Pancreas (tissue), 10 donors: ENCODE results near the gene FAM114A2. TPM values are rescaled to one million over a fixed set of nuclear protein-coding genes. Genes with fewer than 3 reads are reported as not detected.

Source experiments
- ATAC-seq, 4 donors: fragments of 200-7000 bp; cut with Tn5 transposase; one replicate each; pipeline versions ENCODE4 v1.8.0 to v1.9.1; 2020; ENCODE audit warnings: mild to moderate bottlenecking in 4 of 4, moderate library complexity in 4 of 4
- DNase-seq, 6 donors: peaks; one replicate each; pipeline ENCODE4 v3.0.0-alpha.2; 2020
- FAIRE-seq: peaks from 2 replicates; lab custom pipeline; 2012; peaks lifted over from hg19 to GRCh38; lab: Jason Lieb, UNC
- H3K27ac ChIP-seq, 4 donors: fragments of 200-600 bp; sonication (generic); 1 replicate in 3 of 4; 2 replicates in 1 of 4; pipeline versions ENCODE4 v1.5.0 to v1.8.0; 2020
- H3K27me3 ChIP-seq, 4 donors: fragments of 200-600 bp; one replicate each; pipeline ENCODE4 v1.8.0; 2021
- H3K36me3 ChIP-seq, 3 donors: fragments of 200-600 bp; sonication (generic) in 1 of 3; one replicate each; pipeline versions ENCODE4 v1.5.0 to v1.8.0; 2020 to 2021
- H3K4me1 ChIP-seq, 3 donors: fragments of 200-600 bp; one replicate each; pipeline ENCODE4 v1.8.0; 2021
- H3K4me3 ChIP-seq, 4 donors: fragments of 200-600 bp; sonication (generic) in 2 of 4; one replicate each; pipeline versions ENCODE4 v1.5.0 to v1.8.0; 2020 to 2021
- H3K9me3 ChIP-seq, 4 donors: fragments of 200-600 bp; one replicate each; pipeline ENCODE4 v1.8.0; 2021
- WGBS, 2 donors: extraction: QIAGEN DNeasy Blood & Tissue Kit; methylation state at CpG; one replicate each; pipeline ENCODE4 v1.1.7; 2013; 5-methylcytosine and 5-hydroxymethylcytosine counted together
- intact Hi-C, 3 donors: fragments of 100-400 bp; cut with DNase I; formaldehyde crosslinking; loops; one replicate each; pipeline versions ENCODE4 v1.11.1 to v1.14.2; 2022
- polyA plus RNA-seq, 2 donors: library from polyadenylated mRNA; stranded (reverse); fragments of 200-250 nt; gene quantifications; one replicate each; pipeline ENCODE4 v1.2.3, GENCODE V29; 2013
- total RNA-seq, 6 donors: library from RNA; stranded (reverse); fragmentation: NEBNext Ultra II Directional in 4 of 6; extraction: Animal tissue kit (Norgen Biotek cat#: 25700) in 4 of 6; gene quantifications; one replicate each; pipeline versions ENCODE4 v1.2.1 to v1.2.4, GENCODE V29; 2021 to 2023
- TF ChIP-seq, protein P1 (sequence below), 4 donors: fragments of 200-600 bp; sonication (generic) in 3 of 4; IDR thresholded peaks; one replicate each; pipeline versions ENCODE4 v1.5.0 to v1.8.0; 2021; ENCODE audit warnings: antibody characterized with exemption in 4 of 4
- donor health status: healthy with polysubstance abuse.
- donor health status: DM: no; HTN: no; CAD: no; lungs with moderate emphysema.
- donor health status: DM: no; HTN: no; CAD: no.
- donor health status: control.
- donor health status: control.
- donor health status: Bipolar disorder and iron deficiency.
- donor health status: DM: yes; HTN: yes; CAD: no.
- donor health status: DM: no; HTN: no; CAD: no.
- donor health status: DM: no; HTN: no; CAD: no.
- donor health status: DM: yes; HTN: yes; CAD: no.

The FAM114A2 gene
- total and polyA plus RNA-seq, 8 donors, result 7.2 to 37.2 (median 22.1) TPM

DNA sequence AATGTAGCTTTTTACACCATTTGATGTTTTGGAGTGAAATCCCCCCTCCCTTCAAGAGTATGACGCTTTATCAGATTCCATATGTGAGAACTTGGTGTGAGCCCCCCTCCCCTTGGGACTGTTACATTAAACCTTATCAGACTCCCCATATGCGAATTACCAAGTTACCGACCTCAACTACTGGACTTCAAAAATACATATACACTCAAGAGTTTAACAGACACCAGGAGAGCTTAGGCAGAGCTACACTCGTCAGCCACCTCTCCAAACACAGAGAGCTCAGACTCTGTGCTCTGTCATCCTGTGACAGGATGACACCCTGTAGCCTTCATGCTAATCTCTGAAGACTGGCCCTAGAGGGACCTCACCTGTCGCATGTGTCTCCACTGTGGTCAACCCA, 50.2 kb downstream of the FAM114A2 start:
- no peak overlapping the region for H3K27ac ChIP-seq
- H3K4me1 ChIP-seq, result no peaks in the 10 kb centered on the region
- no peak for ATAC-seq
- H3K9me3 ChIP-seq, result no peaks in the 10 kb centered on the region
- TF ChIP-seq, protein P1, sequence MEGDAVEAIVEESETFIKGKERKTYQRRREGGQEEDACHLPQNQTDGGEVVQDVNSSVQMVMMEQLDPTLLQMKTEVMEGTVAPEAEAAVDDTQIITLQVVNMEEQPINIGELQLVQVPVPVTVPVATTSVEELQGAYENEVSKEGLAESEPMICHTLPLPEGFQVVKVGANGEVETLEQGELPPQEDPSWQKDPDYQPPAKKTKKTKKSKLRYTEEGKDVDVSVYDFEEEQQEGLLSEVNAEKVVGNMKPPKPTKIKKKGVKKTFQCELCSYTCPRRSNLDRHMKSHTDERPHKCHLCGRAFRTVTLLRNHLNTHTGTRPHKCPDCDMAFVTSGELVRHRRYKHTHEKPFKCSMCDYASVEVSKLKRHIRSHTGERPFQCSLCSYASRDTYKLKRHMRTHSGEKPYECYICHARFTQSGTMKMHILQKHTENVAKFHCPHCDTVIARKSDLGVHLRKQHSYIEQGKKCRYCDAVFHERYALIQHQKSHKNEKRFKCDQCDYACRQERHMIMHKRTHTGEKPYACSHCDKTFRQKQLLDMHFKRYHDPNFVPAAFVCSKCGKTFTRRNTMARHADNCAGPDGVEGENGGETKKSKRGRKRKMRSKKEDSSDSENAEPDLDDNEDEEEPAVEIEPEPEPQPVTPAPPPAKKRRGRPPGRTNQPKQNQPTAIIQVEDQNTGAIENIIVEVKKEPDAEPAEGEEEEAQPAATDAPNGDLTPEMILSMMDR (IDR thresholded peaks at IDR 0.05), result no peak
- no peak for DNase-seq
- intact Hi-C loops, result no loop called here
- no peaks in the 10 kb centered on the region for H3K27me3 ChIP-seq
- peaks cover 0 to 11% (median 0%) of the 10 kb centered on the region in 3 donors for H3K36me3 ChIP-seq
- 85 to 88% methylated on average over 5 of the region's 5 CpGs for WGBS, 2 donors
- H3K4me3 ChIP-seq, result no peak overlapping the region
- no peak for FAIRE-seq

DNA sequence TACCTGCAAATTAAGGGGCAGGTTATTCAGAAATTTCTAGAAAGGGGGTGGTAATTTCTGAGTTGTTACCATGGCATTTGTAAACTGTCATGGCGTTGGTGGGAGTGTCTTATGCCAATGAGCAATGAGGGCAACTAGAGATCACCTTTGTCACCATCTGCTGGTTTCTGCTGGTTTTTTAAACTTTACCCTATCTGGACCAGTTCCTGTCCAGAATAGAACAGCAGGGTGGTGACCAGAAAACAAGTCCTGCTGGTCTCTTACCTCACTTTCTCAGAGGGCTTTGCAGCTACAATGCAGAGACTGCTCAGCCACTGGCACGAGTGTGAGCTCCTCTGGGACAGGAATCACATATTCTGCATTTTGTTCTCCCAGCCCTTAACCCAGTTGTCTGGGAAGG, 51.4 kb downstream of the FAM114A2 start:
- ATAC-seq, result no peak
- no peak for FAIRE-seq

DNA sequence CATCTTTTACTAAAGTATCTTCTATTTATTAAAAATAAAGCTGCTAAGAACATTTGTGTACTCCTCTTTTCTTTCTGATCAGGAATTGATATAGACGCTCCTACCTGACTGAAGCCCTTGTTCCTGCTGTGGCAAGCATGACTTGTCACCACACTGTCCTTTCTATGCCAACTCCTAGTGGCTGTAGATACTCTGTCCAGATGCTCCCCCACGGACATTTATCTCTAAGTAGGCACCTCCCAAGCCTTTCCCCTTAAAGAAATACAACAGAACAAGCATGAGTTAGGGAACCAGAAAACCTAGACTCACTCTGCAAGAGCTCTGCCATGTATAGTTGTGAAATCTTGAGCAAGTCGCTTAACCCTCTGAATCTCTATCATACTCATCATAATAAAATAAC, 53.2 kb downstream of the FAM114A2 start:
- Histone ChIP-seq H3K27me3 (no peaks in the 10 kb centered on the region), H3K9me3 (no peaks in the 10 kb centered on the region), H3K27ac (no peak overlapping the region), H3K4me1 (no peaks in the 10 kb centered on the region), H3K4me3 (no peak overlapping the region), H3K36me3 (no peaks in the 10 kb centered on the region)
- DNase-seq (no peak), ATAC-seq (no peak), FAIRE-seq (no peak)
- WGBS, 2 donors, result 59 to 61% methylated on average over 3 of the region's 3 CpGs
- intact Hi-C loops, result no loop called here
- TF ChIP-seq, protein P1 (IDR thresholded peaks at IDR 0.05), result no peak

More for the DNA sequence above, 51.4 kb downstream of the FAM114A2 start:
- intact Hi-C loops, result no loop called here
- Histone ChIP-seq H3K4me3 (no peak overlapping the region), H3K27me3 (no peaks in the 10 kb centered on the region), H3K9me3 (no peaks in the 10 kb centered on the region), H3K27ac (no peak overlapping the region), H3K4me1 (no peaks in the 10 kb centered on the region), H3K36me3 (peaks cover 0 to 4% (median 0%) of the 10 kb centered on the region in 3 donors)
- WGBS, 2 donors, result 86 to 96% methylated on average over 2 of the region's 2 CpGs
- TF ChIP-seq, protein P1 (IDR thresholded peaks at IDR 0.05), result no peak
- no peak for DNase-seq

DNA sequence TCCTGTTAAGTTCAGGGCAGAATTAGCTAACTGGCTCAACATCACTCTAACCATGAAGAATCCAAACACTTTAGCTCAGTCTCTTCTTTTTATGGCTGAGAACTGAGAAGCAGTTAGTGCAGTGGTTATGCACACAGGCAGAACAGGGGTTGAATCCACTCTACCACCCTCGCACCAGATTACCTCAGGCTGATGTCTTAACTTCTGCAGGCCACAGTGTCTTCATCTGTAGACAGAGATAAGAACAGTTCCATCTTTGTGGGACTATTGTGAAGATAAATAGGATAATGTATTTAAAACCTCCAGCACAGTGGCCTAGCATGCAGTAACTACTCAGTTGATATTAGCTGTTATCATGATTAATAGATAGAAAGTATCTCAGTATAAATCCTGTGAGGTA, 54.8 kb downstream of the FAM114A2 start:
- Histone ChIP-seq H3K36me3 (no peaks in the 10 kb centered on the region), H3K4me3 (no peak overlapping the region), H3K27me3 (no peaks in the 10 kb centered on the region), H3K9me3 (no peaks in the 10 kb centered on the region), H3K27ac (no peak overlapping the region), H3K4me1 (no peaks in the 10 kb centered on the region)
- intact Hi-C loops, result no loop called here
- DNase-seq (no peak), FAIRE-seq (no peak), ATAC-seq (no peak)
- 80 to 100% methylated on average over 1 of the region's 1 CpG for WGBS, 2 donors
- TF ChIP-seq, protein P1 (IDR thresholded peaks at IDR 0.05), result no peak

DNA sequence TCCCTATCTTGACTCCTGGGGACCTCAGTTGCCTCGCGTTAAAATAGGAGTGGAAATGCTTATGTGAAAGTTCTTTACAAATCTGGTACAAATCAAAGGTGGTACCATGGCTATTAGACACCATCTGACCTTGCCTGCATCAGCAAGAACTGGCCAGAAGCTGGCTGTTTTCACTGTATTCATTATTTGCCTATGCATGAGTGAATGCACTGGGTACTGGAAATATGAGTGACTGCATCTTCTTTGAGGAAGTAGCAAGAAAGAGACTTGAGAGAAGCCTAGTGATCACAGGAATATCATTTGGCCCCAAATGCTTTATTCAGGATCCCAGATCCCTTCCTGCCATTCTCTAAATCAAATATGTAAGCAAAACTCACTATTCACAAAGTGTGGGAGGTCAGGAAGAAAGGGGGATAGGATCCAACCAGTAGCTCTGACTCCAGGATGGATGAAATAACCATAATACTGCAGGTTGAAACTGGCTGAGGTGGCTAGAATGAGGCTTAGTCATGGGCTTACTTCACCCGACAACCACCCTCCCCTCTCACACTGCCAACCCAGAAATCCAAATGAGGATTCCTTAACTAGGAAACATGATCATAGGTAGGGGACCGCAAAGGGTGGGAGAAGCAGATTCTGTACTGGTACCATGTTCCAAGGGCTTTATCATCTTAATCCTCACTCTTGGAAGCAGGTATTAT, 56.7 kb downstream of the FAM114A2 start:
- intact Hi-C loops, result no loop called here
- ATAC-seq (no peak), DNase-seq (no peak), FAIRE-seq (no peak)
- TF ChIP-seq, protein P1 (IDR thresholded peaks at IDR 0.05), result no peak
- Histone ChIP-seq H3K27ac (no peak overlapping the region), H3K9me3 (no peaks in the 10 kb centered on the region), H3K27me3 (no peaks in the 10 kb centered on the region), H3K4me1 (no peaks in the 10 kb centered on the region), H3K36me3 (no peaks in the 10 kb centered on the region), H3K4me3 (no peak overlapping the region)
- 73 to 82% methylated on average over 4 of the region's 4 CpGs for WGBS, 2 donors
